Cardiac muscle cell (in vitro differentiated cells and primary cell): ENCODE data around the gene C5orf63. TPM values are rescaled to one million over a fixed set of nuclear protein-coding genes. Genes with fewer than 3 reads are reported as not detected.
"Not testable (repeated sequence)": the region's sequence is repeated elsewhere in the genome, so short reads cannot be mapped to it uniquely, and the experiment has no call there.

Source experiments
- DNase-seq, 2 donors: peaks; one replicate each; pipeline versions ENCODE4 v3.0.0 to v3.0.0-alpha.2; 2010 to 2017; ENCODE audit warnings: low read depth in 1 of 2, low spot score in 1 of 2
- H3K27ac ChIP-seq: fragments of 200-600 bp; sonication (generic); 2 replicates; pipeline ENCODE4 v1.5.1; 2016
- H3K27me3 ChIP-seq: fragments of 200-600 bp; sonication (generic); 2 replicates; pipeline ENCODE4 v1.6.0; 2016; ENCODE audit warnings: control low read depth
- H3K36me3 ChIP-seq: fragments of 200-600 bp; sonication (generic); 2 replicates; pipeline ENCODE4 v1.5.1; 2016; ENCODE audit warnings: control low read depth
- H3K4me1 ChIP-seq: fragments of 200-600 bp; sonication (generic); 2 replicates; pipeline ENCODE4 v1.8.1; 2017; ENCODE audit warnings: low read depth, mild to moderate bottlenecking, mixed run types
- H3K4me3 ChIP-seq: fragments of 200-600 bp; sonication (generic); 2 replicates; pipeline ENCODE4 v1.5.1; 2016; ENCODE audit warnings: mild to moderate bottlenecking
- H3K9me3 ChIP-seq: fragments of 200-600 bp; sonication (generic); 2 replicates; pipeline ENCODE4 v1.5.1; 2017; ENCODE audit warnings: low read depth, mild to moderate bottlenecking, control low read depth
- CTCF ChIP-seq: IDR thresholded peaks from 2 replicates; pipeline ENCODE4 v1.5.1; 2012; ENCODE audit warnings: low read depth, mild to moderate bottlenecking, low read length
- polyA plus RNA-seq: library from polyadenylated mRNA; unstranded; fragments of >200 nt; fragmentation: Nextera tagmentation; extraction: Ambion mirVana; gene quantifications from 2 replicates; pipeline ENCODE4 v1.2.1, GENCODE V29; 2016
- total RNA-seq: library from RNA; depleted of rRNA; stranded (reverse); fragments of >200 nt; gene quantifications from 2 replicates; pipeline ENCODE4 v1.2.3, GENCODE V29; 2016

Gene C5orf63
- total RNA-seq (0.06 and 0.46 TPM in 2 replicates), polyA plus RNA-seq (0.31 and 1.6 TPM in 2 replicates)

GRCh38 chr5:127072861-127073846, at the start of gene C5orf63:
Gene C5orf63, minus strand, starts transcription at chr5:127073502. Its CDS starts 14,507 bp downstream, at chr5:127058995.
- DNase-seq, result peak in 1 of 2 donors; percentile 60
- no peaks in the 10 kb centered on the region for H3K9me3 ChIP-seq
- TF ChIP-seq CTCF, result peak; percentile 6

GRCh38 chr5:127112347-127112864, 39.1 kb upstream of the C5orf63 start:
- TF ChIP-seq CTCF, result no peak
- DNase-seq, result no peak
- H3K4me3 ChIP-seq, result no peak overlapping the region
- no peaks in the 10 kb centered on the region for H3K4me1 ChIP-seq
- H3K9me3 ChIP-seq, result no peaks in the 10 kb centered on the region
- H3K27me3 ChIP-seq, result no peaks in the 10 kb centered on the region
- no peaks in the 10 kb centered on the region for H3K36me3 ChIP-seq
- H3K27ac ChIP-seq, result no peak overlapping the region

More at GRCh38 chr5:127072861-127073846, at the start of gene C5orf63:
- H3K27ac ChIP-seq, result no peak within 1 kb of the TSS
- no peaks in the 10 kb centered on the region for H3K36me3 ChIP-seq
- H3K27me3 ChIP-seq, result no peaks in the 10 kb centered on the region
- H3K4me1 ChIP-seq, result no peaks in the 10 kb centered on the region
- no peak within 1 kb of the TSS for H3K4me3 ChIP-seq

- Histone ChIP-seq H3K9me3 (no peaks in the 10 kb centered on the region), H3K27ac (no peak overlapping the region), H3K27me3 (no peaks in the 10 kb centered on the region), H3K4me1 (no peaks in the 10 kb centered on the region), H3K36me3 (no peaks in the 10 kb centered on the region), H3K4me3 (no peak overlapping the region)
- TF ChIP-seq CTCF, result no peak
- DNase-seq, result no peak
Measured at GRCh38 chr5:127111112-127111511, 37.8 kb upstream of the C5orf63 start.

DNA sequence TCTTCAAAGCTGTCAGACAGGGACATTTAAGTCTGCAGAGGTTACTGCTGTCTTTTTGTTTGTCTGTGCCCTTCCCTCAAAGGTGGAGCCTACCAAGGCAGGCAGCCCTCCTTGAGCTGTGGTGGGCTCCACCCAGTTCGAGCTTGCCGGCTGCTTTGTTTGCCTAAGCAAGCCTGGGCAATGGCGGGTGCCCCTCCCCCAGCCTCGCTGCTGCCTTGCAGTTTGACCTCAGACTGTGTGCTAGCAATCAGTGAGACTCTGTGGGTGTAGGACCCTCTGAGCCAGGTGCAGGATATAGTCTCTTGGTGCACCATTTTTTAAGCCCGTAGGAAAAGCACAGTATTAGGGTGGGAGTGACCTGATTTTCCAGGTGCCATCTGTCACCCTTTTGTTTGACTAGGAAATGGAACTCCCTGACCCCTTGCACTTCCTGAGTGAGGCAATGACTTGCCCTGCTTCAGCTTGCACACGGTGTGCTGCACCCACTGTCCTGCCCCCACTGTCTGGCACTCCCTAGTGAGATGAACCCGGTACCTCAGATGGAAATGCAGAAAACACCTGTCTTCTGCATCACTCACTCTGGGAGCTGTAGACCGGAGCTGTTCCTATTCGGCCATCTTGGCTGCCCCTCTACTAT, 35.4 kb upstream of the C5orf63 start:
- not testable (repeated sequence) for H3K4me1 ChIP-seq, H3K4me3 ChIP-seq, H3K36me3 ChIP-seq, H3K27me3 ChIP-seq, DNase-seq, H3K9me3 ChIP-seq, H3K27ac ChIP-seq

- H3K4me3 ChIP-seq, result no peak overlapping the region
- no peak overlapping the region for H3K27ac ChIP-seq
- H3K36me3 ChIP-seq, result no peaks in the 10 kb centered on the region
- DNase-seq, result no peak
- peaks cover 8% of the 10 kb centered on the region for H3K4me1 ChIP-seq
- no peaks in the 10 kb centered on the region for H3K27me3 ChIP-seq
- no peak for TF ChIP-seq CTCF
- no peaks in the 10 kb centered on the region for H3K9me3 ChIP-seq
Measured at GRCh38 chr5:127101935-127102334, 28.6 kb upstream of the C5orf63 start.

- no peak overlapping the region for H3K4me3 ChIP-seq
- H3K27me3 ChIP-seq, result no peaks in the 10 kb centered on the region
- no peaks in the 10 kb centered on the region for H3K36me3 ChIP-seq
- H3K4me1 ChIP-seq, result peaks cover 8% of the 10 kb centered on the region
- no peaks in the 10 kb centered on the region for H3K9me3 ChIP-seq
- TF ChIP-seq CTCF, result no peak
- no peak overlapping the region for H3K27ac ChIP-seq
- DNase-seq, result peak; percentile 29 to 39
Measured at GRCh38 chr5:127101533-127101932, 28.2 kb upstream of the C5orf63 start.
